Cardiac septum (tissue), 1 donor: ENCODE results near the gene PLEKHG2. TPM values are rescaled to one million over a fixed set of nuclear protein-coding genes. Genes with fewer than 3 reads are reported as not detected.

ENCODE experiments used
- DNase-seq: peaks from one replicate; pipeline ENCODE4 v3.0.0-alpha.2; 2020; ENCODE audit warnings: low spot score
- intact Hi-C: fragments of 100-400 bp; cut with DNase I; formaldehyde crosslinking; loops from one replicate; pipeline ENCODE4 v1.14.0; 2022
- total RNA-seq: library from RNA; stranded (reverse); fragmentation: NEBNext Ultra II Directional; extraction: Animal tissue kit (Norgen Biotek cat#: 25700); gene quantifications from one replicate; pipeline ENCODE4 v1.2.1, GENCODE V29; 2021
- donor health status: DM: no; HTN: no; CAD: no.

Gene PLEKHG2
- total RNA-seq, 1 donor from 2014 or later = 25.1 TPM

DNA sequence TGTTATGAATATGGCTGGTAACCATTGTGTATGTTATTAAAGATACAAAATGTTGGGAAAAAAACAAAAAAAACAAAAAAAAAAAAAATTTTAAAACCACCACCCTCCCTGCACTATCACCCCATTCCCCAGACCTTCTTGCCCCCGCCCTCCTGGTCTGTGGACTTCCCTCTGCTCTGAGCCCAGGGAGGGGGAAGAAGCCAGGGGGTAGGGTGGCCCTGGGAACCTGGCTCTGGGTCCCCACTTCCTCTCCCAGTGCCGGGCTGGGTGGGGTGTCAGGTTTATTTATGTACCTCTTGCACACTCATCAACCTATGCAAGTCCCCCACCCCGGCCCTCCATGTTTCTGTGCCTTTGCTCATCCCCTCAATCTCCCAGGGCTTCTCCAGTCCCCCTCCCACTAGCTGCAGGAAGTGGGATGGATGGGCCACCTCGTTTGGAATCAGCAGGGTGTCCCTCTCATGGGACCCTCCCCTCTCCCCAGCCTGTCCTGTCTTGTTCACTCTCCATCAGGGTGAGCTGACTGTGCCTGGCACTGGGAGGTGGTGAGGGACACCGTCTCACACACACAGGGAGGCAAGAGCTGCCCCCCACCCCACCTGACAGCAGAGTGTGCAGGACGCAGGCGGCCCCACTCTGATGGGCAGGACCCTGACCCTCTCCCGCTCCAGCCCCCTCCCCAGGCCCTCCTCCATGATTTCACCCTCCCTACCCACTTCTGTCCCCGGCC, 27.5 kb upstream of the PLEKHG2 start:
- intact Hi-C loops = no loop called here
- DNase-seq = no peak

DNA sequence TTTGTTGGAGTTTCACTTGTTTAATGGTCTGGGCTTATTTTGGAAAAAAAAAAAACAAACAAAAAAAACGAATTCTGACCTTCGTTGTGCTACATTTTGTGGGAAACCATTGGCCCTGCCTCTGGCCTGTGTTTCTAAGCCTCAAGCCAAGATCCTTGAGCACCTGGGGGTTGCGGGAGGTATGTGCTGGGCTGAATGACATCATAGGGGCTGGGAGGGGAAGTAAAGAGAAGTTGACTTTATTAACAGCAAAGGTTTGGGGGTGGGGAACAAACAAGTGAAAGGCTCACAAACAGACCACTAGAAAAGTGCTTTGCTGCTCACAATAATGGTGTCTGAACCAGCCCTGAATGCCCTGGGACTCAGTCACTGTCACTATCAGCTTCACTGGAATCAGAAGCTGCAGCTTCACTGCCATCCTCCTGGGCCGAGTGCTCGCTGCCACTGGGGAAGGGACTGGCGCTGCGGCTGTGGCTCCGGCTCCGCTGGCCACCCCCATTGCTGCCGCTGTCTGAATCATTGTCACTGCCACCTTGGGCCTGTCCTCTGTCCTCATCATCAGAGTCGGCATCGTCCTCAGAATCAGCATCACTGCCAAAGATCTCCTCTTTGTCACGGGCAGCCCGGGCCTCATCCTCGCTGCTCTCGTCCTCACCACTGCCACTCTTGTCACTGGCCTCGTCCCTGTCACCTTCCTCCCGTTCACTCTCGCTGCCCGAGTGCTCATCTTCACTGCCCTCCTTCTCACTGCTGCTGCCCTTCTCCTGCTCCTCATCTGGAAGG, 26.6 kb upstream of the PLEKHG2 start:
- intact Hi-C loops = no loop called here
- DNase-seq = no peak

DNA sequence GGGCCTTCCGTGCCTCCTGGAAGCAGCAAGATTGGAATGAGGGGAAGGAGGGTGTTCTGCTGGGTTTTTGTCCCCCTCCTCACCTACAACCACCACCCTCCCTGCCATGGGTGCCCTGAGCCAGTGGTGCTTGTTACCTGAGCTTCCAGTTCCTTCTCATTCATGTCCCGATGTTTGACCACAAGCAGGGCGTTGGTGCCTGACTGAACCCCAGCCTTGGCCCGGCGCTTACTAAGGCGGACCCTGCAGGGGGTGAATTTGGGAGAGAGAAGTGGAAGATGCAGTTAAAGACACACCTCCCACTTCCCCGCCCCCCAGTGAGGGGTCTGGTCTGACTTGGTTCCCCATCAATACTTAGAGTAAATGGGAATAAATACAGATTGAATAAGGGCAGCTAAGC, 25.9 kb upstream of the PLEKHG2 start:
- intact Hi-C loops = no loop called here
- DNase-seq = no peak

DNA sequence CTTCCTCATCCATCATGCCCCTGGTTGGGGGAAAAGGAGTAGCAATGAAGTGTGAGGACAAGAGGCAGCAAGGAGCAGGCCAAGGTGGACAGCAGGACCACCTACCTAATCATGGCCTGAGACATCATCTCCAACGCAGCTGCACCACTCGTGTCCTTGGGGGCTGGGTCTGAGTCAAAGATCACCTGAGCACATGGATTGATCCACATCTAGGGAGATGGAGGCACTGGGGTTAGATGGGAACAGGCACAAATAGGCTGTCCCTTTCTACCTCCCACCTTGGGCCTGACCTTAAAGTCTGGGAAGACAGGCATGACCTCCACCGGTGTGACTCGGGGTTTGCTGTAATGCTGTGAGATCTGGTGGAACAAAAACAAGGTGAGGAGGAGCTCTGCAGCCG, 23.8 kb upstream of the PLEKHG2 start:
- no peak for DNase-seq
- intact Hi-C loops = no loop called here

DNA sequence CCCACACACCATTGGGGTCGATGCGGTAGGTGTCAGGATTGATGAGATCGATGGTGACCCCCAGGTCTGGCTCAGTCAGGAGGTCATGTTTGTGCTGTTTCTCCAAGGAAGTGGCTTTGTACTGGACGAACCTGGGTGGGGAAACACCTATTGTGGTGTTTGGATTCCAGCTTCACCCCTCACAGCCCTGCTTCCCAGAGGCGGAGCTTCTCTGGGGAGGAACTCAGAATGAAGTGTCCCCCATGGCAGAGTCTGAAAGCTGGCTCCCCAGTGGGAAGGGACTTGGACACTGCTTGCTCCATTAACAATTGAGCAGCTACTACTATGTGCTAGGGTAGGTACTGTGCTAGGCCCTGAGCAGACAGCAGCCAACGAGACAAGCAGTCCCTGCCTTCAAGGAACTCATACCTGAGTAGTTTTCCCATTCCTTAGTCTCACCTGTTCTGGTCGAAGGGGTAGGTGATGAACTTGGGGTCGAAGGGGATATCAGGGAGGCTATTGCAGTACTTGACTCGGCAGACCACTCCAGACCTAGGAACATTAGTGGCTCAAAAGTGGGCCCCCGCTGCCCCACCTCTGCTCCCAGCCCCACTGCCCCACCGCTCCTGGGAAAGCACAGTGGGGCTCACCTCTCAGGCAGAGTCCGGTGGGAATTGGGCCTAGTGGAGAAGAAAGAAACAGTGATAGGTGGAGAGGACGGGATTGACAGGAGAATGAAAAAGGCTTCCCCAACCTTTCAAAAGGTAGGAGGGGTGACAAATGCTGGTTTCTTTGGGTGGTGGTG, 22.6 kb upstream of the PLEKHG2 start:
- intact Hi-C loops = no loop called here
- no peak for DNase-seq

DNA sequence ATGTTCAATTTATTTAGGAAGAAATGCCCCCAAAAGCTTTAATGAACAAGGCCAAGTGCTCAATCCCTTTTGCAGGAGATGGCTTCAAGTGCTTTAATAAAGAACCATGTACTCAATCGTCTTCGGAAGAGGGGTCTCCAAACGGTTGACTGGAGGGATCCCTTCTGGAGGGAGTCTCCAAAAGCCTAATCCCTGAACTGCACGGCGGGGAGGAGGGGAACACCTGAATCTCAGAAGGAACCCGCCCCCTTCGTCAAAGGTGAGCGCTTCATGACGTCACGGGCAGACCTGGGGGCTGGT, 22.1 kb upstream of the PLEKHG2 start:
- intact Hi-C loops = no loop called here
- DNase-seq = no peak

DNA sequence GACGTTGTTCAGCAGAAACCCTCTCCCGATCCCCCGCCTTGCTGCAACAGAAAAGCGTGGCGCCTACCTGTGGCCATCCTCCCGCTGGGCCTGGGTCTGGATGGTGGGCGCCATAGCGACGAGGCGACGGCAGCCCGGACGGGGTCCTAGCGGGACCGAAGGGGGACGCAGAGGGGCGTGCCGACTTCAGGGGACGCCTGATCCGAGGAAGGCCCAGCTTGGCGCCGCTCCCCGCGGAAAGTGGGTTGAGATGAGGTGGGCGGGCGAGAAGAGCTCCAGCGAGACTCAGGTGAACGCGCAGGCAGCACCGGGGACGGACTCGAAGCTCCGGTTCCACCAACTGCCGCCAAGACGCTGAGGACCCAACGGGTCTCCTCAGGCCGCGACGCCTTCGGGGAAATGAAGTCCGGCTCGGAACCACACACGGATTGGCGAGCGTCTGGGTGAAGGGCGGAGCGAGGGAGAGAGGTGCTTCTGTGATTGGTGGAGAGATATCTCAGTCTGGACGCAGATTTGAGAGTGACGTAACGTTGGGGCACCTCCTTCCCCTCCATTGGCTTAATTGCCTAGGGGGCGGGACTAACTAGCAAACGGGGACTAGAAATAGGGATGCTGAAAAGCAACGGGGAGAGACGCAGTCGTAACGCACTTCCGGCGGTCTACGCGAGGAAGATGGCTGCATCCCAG, 21.6 kb upstream of the PLEKHG2 start, which contains the start of the genes MED29 and PAF1:
Gene MED29 (plus strand): TSS at position 628 of the 687 bp plus-strand sequence. CDS start 45 bp downstream, at position 673.
Gene PAF1 (minus strand): TSS at position 356 of the 687 bp plus-strand sequence. CDS start 242 bp downstream, at position 114.
- intact Hi-C loops = no loop called here

DNA sequence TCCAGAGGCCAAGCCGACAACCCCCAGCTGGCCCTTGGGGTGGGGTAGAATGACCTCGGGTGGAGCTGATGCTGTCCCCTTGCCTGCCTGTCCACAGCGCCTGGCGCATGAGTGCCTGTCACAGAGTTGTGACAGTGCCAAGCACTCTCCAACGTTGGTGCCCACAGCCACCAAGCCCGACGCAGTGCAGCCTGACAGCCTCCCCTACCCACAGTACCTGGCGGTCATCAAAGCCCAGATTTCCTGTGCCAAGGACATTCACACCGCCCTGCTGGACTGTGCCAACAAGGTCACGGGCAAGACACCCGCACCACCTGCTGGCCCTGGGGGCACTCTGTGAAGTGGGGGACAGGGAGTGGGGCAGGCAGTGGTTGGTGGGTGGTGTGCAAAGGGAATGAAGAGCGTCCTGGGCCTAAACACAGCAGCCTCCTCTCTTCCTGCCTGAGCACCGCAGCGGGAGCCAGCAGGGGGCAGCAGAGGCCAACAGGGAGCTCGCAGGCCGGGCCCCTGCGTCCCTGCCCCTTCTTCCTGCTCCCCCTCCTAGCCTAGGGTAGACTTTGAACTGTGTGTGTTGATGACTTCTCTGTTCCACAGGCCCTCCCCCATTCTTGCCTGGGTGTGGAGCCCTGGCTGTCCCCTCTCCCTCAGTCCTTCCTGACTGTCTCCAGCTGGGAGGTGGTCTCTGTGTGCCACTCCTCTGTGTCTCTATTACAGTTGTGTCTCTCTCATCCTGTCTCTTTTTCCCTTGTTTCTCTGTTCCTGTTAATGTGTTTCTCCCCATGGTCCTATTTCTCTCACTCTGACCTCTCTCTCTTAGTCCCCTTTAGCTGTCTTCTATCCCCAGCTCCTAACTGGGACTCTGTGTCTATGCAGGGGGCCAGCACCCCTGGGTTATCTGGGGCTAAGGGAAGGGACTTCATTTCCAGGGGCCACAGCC, 14.8 kb upstream of the PLEKHG2 start:
- intact Hi-C loops = loop anchor here (2.0 to 5.0 kb wide), 2 partner anchors 13 to 135 kb away; partner anchors contain the start of gene EID2B
- peak; percentile 95 for DNase-seq

More for the DNA sequence above, 21.6 kb upstream of the PLEKHG2 start, which contains the start of the genes MED29 and PAF1:
- DNase-seq = peak; percentile 99

DNA sequence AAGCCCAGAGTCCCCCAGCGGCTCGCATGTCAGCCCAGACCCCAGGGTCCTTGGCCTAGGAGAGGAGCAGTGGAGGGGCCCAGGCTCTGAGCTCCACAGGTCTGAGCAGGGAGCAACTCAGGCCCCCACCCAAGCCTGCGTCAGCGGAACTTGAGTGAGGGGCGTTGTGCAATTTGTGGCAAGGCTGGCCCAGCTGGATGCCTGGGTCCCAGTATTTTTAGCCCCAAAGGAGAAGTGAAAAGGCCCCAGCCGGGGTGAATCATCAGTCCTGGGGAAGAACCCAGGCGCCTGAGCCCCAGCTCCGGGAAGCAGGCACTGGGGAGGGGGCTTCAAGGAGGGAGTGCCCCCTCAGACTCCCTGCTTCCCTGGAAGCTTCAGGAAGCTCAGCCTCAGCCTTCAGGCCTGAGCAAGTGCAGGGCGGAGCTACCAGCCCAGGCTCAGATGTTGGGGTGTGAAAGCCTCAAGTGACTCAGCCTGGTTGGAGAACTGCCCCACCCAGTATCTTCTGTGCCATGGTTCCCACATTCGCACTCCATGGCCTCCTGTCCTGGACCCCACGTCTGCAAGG, 14.1 kb upstream of the PLEKHG2 start:
- intact Hi-C loops = loop anchor here (5.0 kb wide), 1 partner anchor 134 kb away; the partner anchor contains the start of gene EID2B

DNA sequence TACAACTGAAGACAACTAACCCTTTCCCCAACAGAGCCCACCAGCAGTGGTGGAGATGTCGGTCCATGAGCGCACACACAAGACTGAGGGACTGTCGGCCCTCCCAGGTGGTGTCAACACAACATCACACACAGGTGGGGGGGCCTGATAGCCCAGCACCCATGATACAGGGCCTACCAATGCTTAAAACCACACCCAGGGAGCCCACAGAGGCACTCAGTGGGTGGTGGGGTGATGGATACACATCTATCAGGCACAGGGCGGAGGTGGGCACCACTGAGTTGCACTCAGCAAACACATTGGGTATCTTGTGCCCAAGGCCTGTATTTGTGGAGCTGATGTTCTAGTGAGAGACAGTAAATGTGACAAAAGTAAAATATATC, 12.8 kb upstream of the PLEKHG2 start:
- intact Hi-C loops = loop anchor here (5.0 kb wide), 1 partner anchor 133 kb away; the partner anchor contains the start of gene EID2B
- DNase-seq = no peak

More for the DNA sequence above, 14.1 kb upstream of the PLEKHG2 start:
- peak; percentile 96 for DNase-seq

DNA sequence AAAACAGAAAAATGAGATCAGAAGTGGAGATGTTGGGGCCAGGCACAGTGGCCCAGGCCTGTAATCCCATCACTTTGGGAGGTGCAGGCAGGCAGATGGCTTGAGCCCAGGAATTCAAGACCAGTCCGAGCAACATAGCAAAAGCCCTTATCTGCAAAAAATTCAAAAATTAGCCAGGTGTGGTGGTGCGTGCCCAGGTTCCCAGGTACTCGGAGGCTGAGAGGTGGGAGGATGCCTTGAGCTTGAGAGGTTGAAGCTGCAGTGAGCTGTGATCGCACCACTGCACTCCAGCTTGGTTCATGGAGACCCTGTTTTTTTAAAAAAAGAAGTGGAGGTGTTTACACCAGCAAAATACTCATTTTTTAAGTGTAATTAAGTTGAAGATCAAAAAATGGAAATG, 12.4 kb upstream of the PLEKHG2 start:
- intact Hi-C loops = no loop called here
- no peak for DNase-seq

DNA sequence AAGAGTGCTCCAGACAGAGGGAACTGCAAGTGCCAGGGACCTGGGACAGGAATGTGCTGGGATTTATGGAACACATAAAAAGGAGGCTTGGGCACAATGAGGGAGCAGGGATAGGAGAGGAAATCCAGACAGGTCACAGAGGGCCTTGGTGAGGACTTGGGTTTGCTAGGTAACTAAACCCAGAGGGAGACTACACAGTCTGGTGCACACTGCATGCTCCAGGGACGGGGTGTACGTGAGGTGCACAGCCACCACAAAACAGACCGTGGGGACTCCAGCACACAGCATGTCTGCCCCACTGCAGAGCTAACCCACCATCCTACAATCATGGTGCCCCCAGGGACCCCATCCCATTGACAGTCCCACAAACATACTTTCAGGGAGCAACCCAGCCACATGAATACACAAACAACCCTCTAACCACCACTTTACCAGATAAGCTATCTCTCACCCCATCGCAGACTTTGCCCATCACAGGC, 11.4 kb upstream of the PLEKHG2 start:
- intact Hi-C loops = no loop called here
- no peak for DNase-seq

DNA sequence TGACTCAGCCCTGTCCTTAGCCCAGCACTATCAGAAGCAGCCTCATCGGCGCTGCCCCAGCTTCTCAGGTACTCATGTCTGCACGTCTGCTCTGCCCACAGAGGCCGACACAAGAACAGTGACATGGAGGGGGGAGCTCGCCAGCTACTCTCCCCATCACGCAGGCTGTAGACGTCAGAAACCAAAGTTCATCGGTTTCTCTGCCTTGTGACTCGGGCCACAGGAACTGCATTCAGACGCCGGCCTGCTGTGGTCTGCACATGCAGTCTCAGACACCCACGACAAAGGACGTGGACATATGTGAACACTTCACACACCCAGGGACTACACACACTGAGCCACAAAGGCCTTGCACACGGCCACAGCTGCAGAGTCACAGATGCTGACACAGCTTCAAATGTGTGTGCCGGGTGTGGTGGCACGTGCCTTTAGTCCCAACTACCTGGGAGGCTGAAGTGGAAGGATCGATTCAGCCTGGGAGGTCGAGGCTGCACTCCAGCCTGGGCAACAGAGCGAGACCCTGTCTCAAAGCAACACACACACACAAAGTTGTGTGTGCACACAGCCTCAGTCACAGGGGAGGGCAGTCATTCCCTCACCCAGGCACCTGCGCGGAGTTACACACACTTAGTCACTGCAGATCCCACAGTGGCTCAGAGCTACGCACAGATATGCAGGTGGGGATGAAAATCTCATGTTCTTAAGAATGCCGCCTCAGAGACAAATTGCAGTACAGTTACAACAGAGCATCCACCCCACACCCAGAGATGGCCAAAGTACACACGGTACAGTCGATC, 10.7 kb upstream of the PLEKHG2 start:
- no peak for DNase-seq
- intact Hi-C loops = loop anchor here (1.0 kb wide), 1 partner anchor 10 kb away; no protein-coding TSS in a partner anchor

DNA sequence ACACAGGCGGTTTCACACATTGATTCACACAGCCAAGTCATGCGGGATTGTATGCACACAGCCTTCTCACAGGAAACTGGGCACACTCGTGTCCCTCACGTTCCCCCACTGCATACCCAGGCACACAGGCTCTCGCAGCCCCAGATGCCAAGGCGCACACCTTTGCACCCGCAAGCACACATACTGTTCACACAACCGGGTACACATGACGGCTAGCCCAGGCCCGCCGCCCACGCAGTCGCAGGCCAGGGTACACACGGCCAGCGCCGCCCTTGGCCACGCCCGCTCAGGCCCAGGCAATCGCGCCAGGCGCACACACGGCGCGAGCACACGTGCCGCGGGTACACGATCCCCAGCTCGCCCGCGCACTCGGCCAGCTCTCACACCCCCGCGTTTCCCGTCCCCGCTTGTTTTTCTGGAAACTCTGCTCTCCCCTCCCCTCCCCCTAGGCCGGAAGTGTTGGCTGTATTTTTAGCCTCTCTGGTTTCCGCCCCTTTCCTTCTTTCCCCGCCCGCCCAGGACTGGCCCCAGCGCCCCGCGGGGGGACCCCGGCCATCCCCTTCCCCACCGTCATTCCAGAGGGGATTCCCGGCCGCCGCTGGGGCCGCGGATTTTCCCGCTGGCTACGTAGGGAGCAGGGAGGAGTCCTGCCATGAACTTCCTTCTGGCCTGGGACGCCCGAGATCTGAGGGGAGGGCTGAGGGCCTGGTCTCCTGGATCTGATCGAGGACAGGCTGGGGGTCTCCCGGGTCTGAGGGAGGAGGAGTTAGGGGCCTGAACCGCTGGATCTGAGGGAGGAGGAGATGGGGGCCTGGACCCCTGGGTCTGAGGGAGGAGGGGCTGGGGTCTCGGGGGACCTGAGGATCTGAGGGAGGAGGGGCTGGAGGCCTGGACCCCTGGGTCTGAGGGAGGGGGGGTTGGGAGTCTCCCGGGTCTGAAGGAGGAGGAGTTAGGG, 9.8 kb upstream of the PLEKHG2 start:
- intact Hi-C loops = loop anchor here (1.0 kb wide), 1 partner anchor 9 kb away; no protein-coding TSS in a partner anchor
- peak; percentile 97 for DNase-seq

DNA sequence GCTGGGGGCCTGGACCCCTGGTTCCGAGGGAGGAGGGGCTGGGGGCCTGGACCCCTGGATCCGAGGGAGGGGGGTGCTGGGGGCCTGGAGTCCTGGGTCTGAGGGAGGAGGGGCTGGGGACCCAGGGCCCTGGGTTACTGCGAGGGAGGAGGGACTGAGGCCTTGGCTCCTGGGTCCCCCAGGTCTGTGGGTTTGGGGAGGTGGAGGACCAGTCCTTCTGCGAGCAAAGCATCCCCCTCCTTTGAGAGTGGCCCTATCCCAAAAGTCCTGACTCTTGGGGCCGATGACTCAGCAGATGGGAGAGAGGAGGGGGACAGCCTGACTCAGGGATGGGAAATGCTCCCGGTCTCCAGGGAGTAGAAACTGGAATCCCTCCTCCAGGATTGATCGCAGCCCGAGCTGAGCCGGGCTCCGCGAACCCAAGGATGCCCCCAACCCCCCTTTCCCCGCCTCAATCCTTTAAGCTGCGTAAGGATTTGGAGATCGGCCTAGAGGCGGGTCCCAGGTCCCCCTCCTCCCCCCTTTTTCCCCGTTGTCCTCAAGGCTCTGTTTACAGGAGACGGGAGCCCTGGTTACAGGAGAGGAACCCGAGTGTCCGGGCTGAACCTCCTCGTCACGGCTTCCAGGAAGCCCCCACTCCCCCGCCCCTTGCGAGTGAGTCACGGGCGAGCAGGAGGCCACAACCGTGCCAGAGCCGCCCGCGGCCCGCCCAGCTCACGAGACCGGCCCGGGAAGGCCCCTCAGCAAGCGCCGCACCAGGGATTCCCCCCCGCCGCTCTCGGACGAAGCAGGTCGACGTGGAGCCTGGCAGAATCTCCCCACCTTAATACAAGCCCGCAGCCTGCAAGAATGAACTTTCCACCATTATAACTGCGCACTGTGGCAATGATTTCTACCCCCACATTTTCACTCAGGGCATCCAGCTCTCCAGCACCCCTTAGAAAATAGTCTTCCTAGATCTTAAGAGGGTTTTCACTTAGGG, 8.8 kb upstream of the PLEKHG2 start:
- DNase-seq = peak; percentile 99
- intact Hi-C loops = no loop called here
